ENCODE measurements around the gene GARIN5B.

The GARIN5B gene

DNA sequence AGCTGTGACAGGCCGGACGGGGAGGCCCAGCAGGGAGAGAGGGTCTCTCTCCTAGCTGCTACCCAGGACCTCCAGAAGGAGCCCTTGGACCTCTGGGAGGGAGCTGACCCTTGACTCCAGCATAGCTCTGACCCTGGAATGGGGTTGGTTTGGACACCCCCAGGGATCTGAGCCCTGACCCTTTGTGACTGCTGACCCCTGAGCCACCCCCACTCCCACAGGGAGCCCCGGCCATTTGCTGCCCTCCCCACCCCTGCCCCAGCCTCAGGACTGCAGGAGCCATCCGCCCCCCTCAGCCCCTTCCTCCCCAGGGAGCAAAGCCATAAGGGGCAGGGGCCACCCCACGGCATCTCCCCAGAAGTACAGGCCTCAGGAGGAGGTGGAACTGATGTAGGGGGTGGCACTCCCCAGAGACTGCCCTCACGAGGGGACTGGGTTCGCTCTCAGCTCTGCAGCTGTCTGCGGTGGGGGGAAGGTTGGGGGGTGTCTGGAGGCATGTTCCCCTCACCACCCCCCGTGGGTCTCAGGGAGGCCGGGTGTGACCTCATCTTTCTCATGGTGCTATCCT lies 15.5 kb downstream of the GARIN5B start:
- Histone ChIP-seq H3K79me2 (ENCODE audit: low read length) (peaks cover 3% of the 10 kb centered on the region; the same call in 1 of the 2 replicates), H4K20me1 (ENCODE audit: insufficient read depth, low read length) (no peaks in the 10 kb centered on the region), H3K4me1 (ENCODE audit: low read length) (no peaks in the 10 kb centered on the region), H3K9me3 (replicated peaks; ENCODE audit: insufficient read depth, low read length) (no peaks in the 10 kb centered on the region), H2AFZ (ENCODE audit: low read length) (no peak overlapping the region), H3K4me2 (ENCODE audit: low read depth, low read length) (no peak overlapping the region), H3F3A (ENCODE audit: insufficient read depth, low read length) (no peaks in the 10 kb centered on the region; the same call in 1 of the 2 replicates), H3K27ac (ENCODE audit: low read length) (no peak overlapping the region), H3K4me3 (ENCODE audit: low read length) (no peak overlapping the region), H3K9ac (ENCODE audit: low read length) (no peak overlapping the region), H3K36me3 (replicated peaks; ENCODE audit: insufficient read depth, low read length) (no peaks in the 10 kb centered on the region; the same call in 1 of the 2 replicates), H3K9me2 (replicated peaks; ENCODE audit: insufficient read depth, low read length) (no peaks in the 10 kb centered on the region), H3K27me3 (replicated peaks; ENCODE audit: insufficient read depth, low read length) (peaks cover 20% of the 10 kb centered on the region)
- DNase-seq: no peak
- TF ChIP-seq EZH2phosphoT487 (IDR thresholded peaks at IDR 0.05; ENCODE audit: low read length) (no peak), EZH2 (optimal IDR thresholded peaks at IDR 0.05; ENCODE audit: low read depth, low read length) (no peak)
- TF ChIP-seq, protein P1, sequence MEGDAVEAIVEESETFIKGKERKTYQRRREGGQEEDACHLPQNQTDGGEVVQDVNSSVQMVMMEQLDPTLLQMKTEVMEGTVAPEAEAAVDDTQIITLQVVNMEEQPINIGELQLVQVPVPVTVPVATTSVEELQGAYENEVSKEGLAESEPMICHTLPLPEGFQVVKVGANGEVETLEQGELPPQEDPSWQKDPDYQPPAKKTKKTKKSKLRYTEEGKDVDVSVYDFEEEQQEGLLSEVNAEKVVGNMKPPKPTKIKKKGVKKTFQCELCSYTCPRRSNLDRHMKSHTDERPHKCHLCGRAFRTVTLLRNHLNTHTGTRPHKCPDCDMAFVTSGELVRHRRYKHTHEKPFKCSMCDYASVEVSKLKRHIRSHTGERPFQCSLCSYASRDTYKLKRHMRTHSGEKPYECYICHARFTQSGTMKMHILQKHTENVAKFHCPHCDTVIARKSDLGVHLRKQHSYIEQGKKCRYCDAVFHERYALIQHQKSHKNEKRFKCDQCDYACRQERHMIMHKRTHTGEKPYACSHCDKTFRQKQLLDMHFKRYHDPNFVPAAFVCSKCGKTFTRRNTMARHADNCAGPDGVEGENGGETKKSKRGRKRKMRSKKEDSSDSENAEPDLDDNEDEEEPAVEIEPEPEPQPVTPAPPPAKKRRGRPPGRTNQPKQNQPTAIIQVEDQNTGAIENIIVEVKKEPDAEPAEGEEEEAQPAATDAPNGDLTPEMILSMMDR (IDR thresholded peaks at IDR 0.05; ENCODE audit: low read length): no peak

DNA sequence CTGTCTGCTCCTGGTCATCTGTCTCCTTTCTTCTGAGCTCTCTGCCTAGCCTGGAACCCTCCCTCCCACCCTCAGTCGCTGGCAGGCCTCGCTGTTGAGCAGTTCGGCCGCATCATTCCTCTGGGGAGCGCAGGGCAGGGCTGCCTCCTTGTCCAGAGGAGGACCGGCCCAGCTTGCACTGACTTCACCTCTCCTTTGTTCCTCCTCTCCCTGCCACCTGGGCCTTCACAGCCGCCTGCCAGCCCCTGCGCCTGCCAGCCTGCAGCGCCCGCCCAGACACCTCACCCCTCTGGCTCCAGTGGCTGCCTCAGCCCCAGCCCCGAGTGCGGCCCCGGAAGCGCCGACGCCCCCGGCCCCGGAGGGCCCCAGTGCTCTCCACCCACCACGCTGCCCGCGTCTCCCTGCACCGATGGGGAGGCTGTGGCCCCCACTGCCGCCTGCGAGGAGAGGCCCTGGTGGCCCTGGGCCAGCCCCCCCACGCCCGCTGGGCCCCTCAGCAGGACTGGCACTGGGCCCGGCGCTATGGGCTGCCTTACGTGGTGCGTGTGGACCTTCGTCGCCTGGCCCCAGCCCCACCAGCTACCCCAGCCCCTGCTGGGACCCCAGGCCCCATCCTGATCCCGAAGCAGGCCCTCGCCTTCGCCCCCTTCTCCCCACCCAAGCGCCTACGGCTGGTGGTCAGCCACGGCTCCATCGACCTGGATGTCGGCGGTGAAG lies 16.2 kb downstream of the GARIN5B start:
- Histone ChIP-seq H3K27me3 (replicated peaks; ENCODE audit: insufficient read depth, low read length) (peaks cover 13% of the 10 kb centered on the region), H3F3A (ENCODE audit: insufficient read depth, low read length) (no peaks in the 10 kb centered on the region; the same call in 1 of the 2 replicates), H3K4me1 (ENCODE audit: low read length) (no peaks in the 10 kb centered on the region), H2AFZ (ENCODE audit: low read length) (no peak overlapping the region), H3K9me2 (replicated peaks; ENCODE audit: insufficient read depth, low read length) (no peaks in the 10 kb centered on the region), H3K4me2 (ENCODE audit: low read depth, low read length) (no peak overlapping the region), H3K9me3 (replicated peaks; ENCODE audit: insufficient read depth, low read length) (no peaks in the 10 kb centered on the region), H3K27ac (ENCODE audit: low read length) (no peak overlapping the region), H3K79me2 (ENCODE audit: low read length) (peaks cover 7% of the 10 kb centered on the region), H3K36me3 (replicated peaks; ENCODE audit: insufficient read depth, low read length) (no peaks in the 10 kb centered on the region; the same call in 1 of the 2 replicates), H3K9ac (ENCODE audit: low read length) (no peak overlapping the region), H3K4me3 (ENCODE audit: low read length) (no peak overlapping the region), H4K20me1 (ENCODE audit: insufficient read depth, low read length) (no peaks in the 10 kb centered on the region)
- no peak for TF ChIP-seq EZH2phosphoT487 (IDR thresholded peaks at IDR 0.05; ENCODE audit: low read length)
- TF ChIP-seq, protein P1 (IDR thresholded peaks at IDR 0.05; ENCODE audit: low read length): no peak
- no peak for TF ChIP-seq EZH2 (optimal IDR thresholded peaks at IDR 0.05; ENCODE audit: low read depth, low read length)
- no peak for DNase-seq

DNA sequence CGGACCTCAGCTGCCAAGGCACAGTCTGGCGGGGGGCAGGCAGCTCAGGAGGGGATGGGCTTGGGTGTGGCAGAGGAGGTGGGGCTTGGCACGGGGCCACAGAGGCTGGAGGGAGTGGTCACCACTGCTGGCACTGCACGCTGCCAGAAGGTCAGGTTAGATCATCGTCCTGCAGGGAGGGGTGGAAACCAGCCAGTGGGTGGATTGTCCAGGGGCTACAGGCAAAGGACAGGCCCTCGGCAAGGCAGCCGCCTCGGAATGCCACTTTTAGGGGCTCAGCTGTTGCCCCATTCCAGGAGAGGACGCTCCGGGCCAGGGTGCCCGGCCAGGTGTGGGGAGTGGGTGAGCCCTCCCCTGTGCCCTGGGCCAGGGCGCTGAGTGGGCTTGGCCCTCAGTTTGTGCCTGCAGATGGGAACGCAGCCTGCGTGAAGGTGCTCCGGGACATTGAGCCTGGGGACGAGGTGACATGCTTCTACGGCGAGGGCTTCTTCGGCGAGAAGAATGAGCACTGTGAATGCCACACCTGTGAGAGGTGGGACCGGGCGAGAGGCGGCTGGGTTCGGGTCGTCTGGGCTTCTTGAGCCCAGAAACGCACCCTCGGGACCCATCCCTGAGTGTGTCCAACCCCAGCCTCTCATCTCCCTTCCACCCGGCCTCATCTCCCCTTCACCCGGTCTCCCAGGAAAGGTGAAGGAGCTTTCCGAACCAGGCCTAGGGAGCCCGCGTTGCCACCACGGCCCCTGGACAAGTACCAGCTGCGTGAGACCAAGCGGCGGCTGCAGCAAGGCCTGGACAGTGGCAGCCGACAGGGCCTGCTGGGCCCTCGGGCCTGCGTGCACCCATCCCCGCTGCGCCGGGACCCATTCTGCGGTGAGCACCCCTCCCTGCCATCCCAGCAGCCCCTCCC lies 17.0 kb downstream of the GARIN5B start:
- H3K79me2 ChIP-seq (ENCODE audit: low read length): peaks cover 13% of the 10 kb centered on the region
- H3K27me3 ChIP-seq (replicated peaks; ENCODE audit: insufficient read depth, low read length): peaks cover 5% of the 10 kb centered on the region
- TF ChIP-seq EZH2 (optimal IDR thresholded peaks at IDR 0.05; ENCODE audit: low read depth, low read length) (no peak), EZH2phosphoT487 (IDR thresholded peaks at IDR 0.05; ENCODE audit: low read length) (no peak)
- TF ChIP-seq, protein P1 (IDR thresholded peaks at IDR 0.05; ENCODE audit: low read length): no peak
- H4K20me1 ChIP-seq (ENCODE audit: insufficient read depth, low read length): no peaks in the 10 kb centered on the region
- H3F3A ChIP-seq (ENCODE audit: insufficient read depth, low read length): no peaks in the 10 kb centered on the region; the same call in 1 of the 2 replicates
- no peak overlapping the region for H3K9ac ChIP-seq (ENCODE audit: low read length)
- H3K4me1 ChIP-seq (ENCODE audit: low read length): no peaks in the 10 kb centered on the region
- no peaks in the 10 kb centered on the region for H3K9me2 ChIP-seq (replicated peaks; ENCODE audit: insufficient read depth, low read length)
- no peak overlapping the region for H3K4me3 ChIP-seq (ENCODE audit: low read length)
- no peaks in the 10 kb centered on the region for H3K9me3 ChIP-seq (replicated peaks; ENCODE audit: insufficient read depth, low read length)
- no peak for DNase-seq
- H3K4me2 ChIP-seq (ENCODE audit: low read depth, low read length): no peak overlapping the region
- no peak overlapping the region for H3K27ac ChIP-seq (ENCODE audit: low read length)
- no peak overlapping the region for H2AFZ ChIP-seq (ENCODE audit: low read length)
- H3K36me3 ChIP-seq (replicated peaks; ENCODE audit: insufficient read depth, low read length): no peaks in the 10 kb centered on the region; the same call in 1 of the 2 replicates
